CD4-positive, alpha-beta T cell treated with Interleukin-4 for 1 hour (primary cell): Measurements from ENCODE around the gene PIEZO1.
A peak's percentile ranks its signal among the peaks of the same experiment; 100 is the strongest.
"Not testable (repeated sequence)": the region's sequence is repeated elsewhere in the genome, so short reads cannot be mapped to it uniquely, and the experiment has no call there.

ENCODE experiments used
- DNase-seq, 2 donors: peaks; one replicate each; pipeline ENCODE4 v3.0.0-alpha.2; 2020 to 2022

Gene PIEZO1, protein sequence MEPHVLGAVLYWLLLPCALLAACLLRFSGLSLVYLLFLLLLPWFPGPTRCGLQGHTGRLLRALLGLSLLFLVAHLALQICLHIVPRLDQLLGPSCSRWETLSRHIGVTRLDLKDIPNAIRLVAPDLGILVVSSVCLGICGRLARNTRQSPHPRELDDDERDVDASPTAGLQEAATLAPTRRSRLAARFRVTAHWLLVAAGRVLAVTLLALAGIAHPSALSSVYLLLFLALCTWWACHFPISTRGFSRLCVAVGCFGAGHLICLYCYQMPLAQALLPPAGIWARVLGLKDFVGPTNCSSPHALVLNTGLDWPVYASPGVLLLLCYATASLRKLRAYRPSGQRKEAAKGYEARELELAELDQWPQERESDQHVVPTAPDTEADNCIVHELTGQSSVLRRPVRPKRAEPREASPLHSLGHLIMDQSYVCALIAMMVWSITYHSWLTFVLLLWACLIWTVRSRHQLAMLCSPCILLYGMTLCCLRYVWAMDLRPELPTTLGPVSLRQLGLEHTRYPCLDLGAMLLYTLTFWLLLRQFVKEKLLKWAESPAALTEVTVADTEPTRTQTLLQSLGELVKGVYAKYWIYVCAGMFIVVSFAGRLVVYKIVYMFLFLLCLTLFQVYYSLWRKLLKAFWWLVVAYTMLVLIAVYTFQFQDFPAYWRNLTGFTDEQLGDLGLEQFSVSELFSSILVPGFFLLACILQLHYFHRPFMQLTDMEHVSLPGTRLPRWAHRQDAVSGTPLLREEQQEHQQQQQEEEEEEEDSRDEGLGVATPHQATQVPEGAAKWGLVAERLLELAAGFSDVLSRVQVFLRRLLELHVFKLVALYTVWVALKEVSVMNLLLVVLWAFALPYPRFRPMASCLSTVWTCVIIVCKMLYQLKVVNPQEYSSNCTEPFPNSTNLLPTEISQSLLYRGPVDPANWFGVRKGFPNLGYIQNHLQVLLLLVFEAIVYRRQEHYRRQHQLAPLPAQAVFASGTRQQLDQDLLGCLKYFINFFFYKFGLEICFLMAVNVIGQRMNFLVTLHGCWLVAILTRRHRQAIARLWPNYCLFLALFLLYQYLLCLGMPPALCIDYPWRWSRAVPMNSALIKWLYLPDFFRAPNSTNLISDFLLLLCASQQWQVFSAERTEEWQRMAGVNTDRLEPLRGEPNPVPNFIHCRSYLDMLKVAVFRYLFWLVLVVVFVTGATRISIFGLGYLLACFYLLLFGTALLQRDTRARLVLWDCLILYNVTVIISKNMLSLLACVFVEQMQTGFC (N-terminal part only)

DNA sequence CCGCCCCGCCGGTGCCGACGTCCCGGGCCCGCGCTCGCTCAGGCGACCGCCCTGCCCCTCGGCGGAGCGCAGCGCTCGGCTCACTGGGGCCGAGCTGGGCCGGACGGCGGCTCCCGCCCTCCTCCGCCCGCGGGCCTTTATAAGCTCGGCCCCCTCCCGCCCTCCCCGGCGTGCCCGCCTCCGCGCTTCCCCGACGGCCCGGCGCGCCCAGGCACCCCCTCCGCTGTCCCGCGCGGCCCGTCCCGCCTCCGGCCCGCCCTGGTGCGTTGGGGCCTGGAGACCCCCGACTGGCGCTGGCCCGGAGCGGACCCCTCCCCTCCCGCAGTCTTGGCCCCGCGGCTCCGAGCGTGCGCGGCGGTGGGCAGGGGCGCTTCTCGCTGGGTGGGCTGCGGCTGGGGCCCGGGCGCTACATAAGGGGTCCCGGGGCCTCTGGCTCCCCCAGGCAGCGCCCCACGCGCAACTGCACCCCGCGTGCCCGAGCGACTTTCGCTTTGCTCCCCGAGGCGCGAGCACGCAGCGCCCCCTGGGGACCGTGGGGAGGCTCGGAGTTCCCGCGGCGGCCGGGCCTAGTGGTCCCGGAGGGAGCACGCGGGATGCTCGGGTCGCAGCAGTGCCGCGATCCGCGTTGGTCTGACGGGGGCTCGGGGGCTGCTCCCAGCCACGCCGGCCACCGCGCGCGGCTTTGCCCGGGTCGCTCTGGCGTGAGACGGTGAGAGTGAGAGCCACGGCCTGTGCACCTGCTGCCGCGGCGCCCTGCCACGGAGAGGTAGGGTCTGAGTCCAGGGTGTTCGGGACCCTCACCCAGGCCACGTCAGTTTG lies at the start of gene PIEZO1:
TSS of gene PIEZO1 (minus strand) at position 115 of the 819 bp plus-strand sequence. CDS start 256 bp downstream, outside the sequence.
- peak; percentile 83 to 86 for DNase-seq

DNA sequence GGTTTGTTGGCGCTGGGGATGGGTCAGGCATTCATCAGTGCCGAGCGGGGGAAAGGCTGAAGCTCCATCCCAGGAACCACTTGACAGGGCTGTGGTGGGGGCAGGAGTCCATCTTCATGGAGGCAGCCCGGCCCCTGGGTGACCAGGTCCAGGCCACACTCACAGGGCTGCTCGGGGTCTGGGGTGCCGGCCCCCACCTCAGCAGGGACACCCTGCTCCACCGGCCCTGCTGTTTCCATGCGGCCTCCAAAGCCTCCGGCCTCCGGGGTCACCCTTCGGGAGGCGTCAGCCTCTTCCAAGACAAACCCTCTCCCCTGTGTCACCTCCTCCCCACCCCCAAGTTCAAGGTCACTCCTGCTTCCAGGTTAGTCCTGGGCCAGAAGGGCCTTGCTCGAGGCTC lies 49.6 kb upstream of the PIEZO1 start:
- DNase-seq, result no peak

DNA sequence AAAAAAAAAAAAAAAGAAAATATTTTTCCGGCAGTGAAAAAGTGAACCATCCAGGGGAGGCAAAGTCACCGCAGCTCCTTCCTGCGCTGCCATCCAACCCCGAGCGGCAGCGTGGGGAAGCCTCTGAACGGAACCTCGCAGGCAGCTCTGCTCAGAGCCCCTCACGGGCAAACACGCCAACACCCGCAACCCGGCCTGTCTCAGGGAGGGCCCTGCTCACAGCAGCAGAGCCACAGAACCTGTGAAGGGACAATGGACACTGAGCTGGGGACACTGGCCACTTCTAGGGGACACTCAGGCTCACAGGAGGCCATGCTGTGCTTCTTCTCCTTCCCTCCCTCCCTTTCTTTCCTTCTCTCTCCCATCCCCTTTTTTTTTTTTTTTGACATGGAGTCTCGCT lies 48.1 kb upstream of the PIEZO1 start:
- no peak for DNase-seq

DNA sequence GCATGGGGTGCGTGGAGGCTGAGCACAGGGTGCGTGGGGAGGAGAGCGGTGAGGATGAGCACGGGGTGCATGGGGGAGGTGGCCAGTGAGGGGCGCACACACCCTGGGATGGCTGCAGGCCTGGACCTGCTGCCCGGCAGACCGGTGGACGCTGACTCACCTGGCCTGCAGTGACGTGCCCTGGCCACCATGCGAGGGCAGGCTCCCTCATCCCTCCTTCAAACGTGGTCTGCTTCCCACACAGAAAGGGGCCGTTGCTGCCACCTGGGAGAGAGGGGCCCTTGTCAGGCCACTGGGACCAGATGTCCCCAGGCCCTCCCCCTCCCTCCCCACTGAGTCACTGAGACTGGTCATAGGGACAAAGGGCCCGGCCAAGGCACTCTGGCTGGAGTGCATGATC lies 46.8 kb upstream of the PIEZO1 start:
- no peak for DNase-seq

DNA sequence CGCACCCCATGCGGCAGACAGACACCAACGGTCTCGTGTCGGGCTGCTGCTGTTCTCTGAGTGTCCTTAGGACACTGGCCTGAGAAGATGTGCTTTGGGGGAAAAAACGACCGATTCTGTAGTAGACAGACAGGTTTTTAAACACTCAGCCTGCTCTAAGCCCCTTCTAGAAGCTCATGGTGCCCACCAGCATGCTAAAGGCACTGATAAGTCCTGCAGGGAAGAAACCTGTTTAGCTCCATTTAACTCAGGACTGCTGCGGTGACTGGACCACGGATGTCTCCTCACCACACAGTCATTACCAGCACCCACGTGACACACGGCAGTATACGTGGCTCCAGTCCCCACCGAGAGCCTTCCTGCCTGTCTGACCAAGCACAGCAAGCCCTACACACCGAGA lies 45.8 kb upstream of the PIEZO1 start:
- DNase-seq, result no peak

DNA sequence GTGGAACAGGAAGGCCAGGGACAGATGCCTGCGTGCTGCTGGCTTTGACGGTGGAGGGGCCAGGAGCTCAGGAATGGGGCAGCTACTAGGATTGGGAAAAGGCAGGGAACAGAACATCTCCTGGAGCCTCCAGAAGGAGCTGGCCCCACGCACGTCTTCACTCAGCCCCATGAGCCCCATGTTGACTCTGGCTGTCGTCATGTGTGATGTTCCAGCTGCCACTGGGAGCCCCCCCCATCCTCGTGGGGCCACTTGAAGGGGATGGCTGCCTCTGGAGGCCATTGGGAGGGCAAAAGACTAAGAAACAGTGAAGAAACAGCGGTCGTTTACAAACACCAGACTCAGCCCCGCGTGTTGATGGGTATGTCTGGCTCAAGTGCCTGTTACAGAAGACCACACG lies 45.2 kb upstream of the PIEZO1 start:
- no peak for DNase-seq

DNA sequence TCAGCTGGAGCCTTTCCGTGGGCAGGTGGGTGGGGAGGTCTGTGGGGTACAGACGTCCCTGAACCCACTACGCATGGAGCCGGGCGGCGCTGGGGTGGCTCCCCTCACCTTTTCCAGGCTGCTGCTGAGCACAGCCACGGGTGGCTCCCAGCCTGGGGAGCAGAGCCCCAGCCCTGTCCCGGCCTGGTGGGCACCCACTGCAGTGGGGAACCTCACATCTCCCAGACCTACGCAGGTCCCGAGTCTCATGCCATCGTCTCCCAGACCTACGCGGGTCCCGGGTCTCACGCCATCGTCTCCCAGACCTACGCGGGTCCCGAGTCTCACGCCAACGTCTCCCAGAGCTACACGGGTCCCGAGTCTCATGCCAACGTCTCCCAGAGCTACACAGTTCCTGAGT lies 43.7 kb upstream of the PIEZO1 start:
- no peak for DNase-seq

DNA sequence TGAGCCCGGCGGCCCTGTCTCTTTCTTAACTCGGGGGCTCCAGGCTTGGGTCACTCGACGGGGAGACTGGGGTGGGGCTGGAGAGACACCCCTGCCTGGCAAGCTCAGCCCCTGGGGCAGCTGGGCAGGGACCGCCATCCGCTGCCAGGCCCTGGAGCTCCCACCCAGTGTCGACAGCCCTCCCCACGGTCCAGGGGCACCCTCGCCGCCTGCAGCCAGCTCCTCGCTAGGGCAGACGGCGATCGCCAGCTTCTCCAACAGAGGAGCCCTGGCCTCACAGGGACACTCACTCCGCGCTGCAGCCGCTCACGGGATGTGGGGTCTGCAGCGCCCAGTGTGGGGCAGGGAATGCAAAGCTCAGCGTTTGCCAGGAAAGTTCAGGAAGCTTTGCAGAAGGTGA lies 42.7 kb upstream of the PIEZO1 start:
- no peak for DNase-seq

DNA sequence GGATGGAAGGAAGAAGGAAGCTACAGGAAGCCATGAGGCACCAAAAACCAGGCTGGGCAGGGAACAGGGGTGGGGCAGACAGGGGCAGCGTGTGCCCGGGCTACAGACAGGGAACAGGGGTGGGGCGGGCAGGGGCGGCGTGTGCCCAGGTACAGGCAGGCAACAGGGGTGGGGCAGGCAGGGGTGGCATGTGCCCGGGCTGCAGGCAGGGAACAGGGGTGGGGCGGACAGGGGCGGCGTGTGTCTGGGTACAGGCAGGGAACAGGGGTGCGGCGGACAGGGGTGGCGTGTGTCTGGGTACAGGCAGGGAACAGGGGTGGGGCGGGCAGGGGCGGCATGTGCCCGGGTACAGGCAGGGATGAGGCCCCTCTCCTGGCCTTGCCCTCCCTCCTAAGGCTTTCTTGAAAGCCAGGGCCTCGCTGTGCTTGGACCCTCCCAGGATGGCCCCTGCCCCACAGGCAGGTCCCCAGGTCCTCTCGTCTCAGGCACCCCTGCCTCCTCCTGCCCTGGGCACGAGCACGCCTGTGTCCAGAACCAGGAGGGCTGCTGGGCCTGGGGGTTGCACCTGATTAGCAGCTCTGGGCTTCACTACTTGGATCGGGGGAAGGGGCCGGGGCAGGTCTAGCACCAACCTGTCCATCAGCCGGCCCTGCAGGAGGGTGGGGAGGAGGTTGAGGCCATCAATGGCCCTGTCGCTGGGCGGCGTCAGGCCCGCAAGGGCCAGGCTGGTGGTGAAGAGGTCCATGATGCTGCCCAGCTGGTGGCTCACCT lies 41.2 kb upstream of the PIEZO1 start:
- DNase-seq, result no peak

DNA sequence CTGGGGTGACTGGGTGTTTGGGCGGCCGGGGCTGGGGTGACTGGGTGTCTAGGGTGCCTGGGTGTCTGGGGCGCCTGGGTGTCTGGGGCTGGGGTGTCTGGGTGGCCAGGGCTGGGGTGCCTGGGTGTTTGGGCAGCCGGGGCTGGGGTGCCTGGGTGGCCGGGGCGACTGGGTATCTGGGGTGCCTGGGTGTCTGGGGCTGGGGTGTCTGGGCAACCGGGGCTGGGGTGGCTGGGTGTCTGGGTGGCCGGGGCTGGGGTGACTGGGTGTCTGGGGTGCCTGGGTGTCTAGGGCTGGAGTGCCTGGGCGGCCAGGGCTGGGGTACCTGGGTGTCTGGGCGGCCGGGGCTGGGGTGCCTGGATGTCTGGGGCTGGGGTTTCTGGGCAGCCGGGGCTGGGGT lies 40.1 kb upstream of the PIEZO1 start:
- DNase-seq, result no peak

DNA sequence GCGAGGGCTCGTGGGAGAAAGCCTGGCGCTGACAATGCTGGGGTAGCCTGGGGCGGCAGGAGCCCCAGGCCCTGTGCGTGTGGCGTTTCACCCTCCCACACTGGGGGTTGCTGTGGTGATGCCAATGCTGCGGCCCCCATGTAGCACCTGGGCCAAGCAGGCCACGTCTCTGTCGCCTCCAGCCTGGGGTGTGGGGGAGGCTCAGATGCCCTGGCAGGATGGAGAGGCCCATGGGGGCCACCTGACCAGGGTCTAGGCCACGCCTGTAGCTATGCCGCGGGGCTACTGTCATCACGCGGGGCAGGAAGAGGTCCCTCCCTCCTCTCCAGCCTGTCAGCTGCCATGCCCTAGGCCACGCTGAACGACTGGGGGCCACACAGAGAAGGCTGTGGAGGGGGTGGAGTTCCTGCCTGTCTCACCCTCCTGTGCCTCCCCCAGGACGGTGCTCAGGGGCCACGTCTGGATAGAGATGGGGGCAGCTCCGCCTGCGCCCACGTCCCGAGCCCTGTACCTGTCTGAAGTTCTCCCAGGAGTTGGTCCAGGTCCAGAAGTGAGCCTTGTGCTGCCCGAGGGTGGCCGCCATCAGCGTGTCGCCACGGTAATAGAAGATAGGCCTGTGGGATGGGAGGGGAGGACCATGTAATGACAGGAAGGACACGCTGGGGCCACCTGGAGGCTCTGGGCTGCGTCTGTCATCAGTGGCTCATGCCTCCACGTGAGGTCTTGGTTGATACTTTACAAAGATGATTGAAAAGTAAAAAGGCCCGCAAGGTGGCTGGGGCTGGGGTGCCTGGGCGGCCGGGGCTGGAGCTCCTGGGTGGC lies 39.4 kb upstream of the PIEZO1 start:
- no peak for DNase-seq

DNA sequence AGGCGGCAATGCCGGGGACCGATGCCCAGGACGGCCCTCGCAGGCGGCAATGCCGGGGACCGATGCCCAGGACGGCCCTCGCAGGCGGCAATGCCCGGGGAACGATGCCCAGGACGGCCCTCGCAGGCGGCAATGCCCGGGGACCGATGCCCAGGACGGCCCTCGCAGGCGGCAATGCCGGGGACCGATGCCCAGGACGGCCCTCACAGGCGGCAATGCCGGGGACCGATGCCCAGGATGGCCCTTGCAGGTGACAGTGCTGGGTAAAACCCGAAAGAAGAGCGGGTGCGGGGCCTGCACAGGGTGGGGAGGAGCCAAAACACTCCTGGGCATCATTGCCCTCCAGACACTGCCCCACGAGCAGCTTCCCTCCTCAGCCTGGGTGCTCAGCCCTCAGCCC lies 38.6 kb upstream of the PIEZO1 start:
- not testable (repeated sequence) for DNase-seq

DNA sequence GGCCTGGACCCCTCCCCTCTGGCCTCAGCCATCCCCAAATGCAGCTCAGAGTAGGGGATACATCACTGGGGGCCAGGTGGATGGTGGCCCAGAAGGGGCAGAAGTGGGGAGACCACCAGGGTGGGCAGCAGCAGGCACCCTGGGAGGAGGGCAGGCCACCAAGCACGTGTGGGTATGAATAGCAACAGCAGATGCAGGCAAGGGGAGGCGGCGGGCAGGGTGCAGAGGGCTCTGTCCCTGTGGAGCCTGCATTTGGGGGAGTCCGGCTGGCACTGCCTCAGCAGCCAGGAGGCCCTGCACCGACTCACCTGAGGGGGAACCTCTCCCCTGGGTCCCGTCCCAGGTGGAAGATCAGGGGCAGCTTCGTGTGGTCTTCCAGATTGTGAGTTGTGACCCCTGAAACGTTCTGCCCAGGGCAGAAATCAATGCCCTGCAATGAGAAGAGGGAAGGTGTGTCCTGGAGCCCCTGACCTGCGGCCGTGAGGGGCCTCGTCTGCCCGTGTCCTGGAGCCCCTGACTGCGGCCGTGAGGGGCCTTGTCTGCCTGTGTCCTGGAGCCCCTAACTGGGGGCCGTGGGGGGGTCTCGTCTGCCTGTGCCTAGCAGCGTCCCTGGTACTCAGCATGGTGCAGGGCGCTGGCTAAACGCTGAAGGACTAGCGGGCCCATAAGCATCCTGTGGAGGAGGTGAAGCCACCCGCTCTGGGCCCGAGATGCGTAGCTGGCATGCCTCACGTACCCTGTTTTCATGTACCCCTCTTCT lies 37.4 kb upstream of the PIEZO1 start:
- no peak for DNase-seq

DNA sequence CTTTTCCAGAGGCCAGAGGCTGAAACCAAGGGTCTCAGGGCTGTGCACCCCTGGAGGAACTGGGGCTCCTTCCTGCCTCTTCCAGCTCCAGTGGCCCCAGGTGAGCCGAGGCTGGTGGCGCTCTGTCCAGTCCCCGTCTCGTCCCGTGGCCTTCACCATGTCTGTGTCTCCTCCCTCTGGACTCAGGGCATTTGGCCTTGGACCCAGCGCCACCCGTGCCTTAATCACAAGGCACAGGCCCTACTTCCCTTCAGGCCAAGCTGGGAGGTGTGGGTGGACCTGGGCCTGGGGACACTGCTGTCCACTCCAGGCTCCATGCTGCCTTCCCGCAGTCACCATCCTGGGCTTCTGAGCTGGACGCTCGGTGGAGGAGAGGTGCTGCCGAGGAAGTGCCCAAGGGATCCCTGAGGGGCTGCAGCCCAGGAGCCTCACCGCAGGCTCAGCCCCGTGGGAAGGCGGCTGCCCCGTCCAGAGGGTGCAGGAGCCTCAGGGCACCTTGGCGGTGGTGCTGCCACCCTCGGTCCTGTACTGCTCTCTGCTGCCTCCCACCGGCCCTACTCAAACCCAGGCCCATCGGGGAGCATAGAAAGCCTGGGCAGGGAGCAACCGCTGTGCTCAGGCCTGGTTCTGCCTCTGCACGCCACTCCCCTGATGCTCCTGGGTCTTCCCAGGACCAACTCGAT lies 36.3 kb upstream of the PIEZO1 start:
- DNase-seq, result no peak

DNA sequence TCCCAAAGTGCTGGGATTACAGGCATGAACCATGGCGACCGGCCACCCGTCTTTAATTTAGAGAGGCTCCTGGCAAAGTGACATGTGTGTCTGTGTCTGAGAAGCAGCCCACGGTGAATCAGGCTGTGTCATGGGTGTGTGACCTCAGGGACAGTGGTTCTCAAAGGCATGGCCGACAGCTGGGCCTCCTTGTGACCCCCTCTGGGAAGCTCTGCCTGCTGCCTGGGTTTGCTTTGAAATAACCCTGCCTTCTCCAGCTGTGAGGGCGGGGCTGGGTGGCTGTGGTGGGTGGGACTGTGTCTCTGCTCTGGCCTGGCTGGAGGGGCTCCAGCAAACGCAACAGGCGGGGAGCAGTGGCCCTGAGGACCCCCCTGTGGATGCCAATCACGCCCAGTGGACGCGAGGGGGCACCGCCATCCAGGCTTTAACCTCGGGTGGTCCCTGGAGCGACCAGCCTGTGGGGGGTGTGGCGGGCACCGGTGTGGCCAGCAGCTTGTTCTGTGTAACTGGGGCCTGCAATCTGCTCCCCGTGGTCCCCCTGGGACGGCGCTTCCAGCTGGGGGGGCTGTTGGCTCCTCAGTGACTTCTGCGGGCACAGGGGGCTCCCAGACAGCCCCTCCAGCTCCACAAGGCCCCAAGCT lies 35.5 kb upstream of the PIEZO1 start:
- DNase-seq, result no peak

DNA sequence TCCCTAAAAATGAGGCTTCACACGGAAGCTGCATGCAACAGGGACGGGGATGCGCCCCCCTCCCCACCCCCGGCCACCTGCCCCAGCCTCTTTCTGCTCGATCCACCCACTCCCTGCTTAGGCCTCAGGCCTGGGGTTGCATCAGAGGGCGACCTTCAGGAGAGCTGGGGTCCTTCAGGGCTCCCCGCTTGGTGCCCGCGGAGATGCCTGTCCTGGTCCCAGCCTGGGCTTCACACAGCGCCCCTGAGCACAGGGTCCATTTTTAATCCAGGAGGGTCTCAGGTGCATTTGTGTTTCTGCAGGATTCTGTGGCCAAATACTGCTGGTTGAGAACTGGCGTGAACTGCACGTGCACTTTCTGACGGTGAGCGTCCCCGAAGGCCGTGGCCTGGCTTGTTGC lies 34.1 kb upstream of the PIEZO1 start:
- DNase-seq, result no peak

DNA sequence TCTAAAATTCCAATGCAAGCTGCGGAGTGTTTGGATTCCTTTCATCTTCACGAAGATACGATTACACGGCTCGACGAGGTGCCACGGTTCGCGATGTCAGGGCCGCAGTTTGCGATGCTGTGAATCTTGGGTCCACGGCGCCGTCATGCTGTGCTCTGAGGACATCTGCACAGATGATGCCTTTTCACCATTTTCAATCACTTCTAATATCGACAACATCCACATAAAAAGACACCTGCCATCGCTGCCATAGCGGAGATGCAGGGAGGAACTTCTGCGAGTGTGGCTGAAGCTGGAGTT lies 33.5 kb upstream of the PIEZO1 start:
- DNase-seq, result no peak

DNA sequence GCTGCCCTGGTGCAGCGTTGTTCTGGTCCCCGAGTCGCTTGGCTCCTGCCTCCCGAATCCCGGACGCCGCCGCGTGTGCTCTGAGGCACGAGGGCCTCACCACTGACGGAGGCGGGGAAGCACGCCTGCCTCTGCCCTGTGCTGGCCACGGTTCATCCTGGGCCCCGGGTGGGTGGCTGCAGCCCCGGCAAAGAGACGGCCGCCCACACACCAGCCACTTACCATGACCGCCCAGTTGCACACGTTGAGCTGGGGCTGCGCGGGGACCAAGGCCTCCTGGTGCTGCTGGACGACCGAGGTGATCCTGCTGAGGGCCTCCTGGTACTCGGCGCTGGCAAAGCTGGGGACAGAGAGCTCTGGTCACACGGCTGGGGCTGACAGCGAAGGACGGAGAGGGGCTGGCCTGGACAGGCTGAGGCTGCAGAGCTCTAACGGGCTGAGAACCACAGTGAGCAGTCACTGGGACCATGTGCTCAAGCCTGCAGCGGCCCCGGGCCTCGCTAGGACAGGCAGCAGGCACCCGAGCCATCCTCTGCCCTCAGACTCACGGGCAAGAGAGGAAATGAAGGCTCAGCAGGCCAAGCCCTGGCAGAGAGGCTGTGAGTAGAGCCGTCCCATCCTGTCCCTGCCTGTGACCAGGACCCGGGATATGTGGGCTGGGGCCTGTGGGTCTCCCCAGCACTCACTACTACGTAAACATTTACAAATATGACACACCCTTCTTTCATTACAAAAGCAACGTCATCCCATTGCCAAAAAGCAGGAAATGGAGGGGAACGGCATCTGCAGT lies 33.0 kb upstream of the PIEZO1 start:
- no peak for DNase-seq
